Erythroblast (primary cell): ENCODE data around the gene PROK1.

ENCODE experiments used
- DNase-seq, 2 experiments: peaks; one replicate each; lab custom pipeline; 2025; lab: John Stamatoyannopoulos, UW
- GATA1 ChIP-seq: IDR thresholded peaks from 2 replicates; pipeline ENCODE4 v1.6.1; 2011; ENCODE audit warnings: low read depth, mild to moderate bottlenecking, control low read depth, low read length, moderate library complexity
- POLR2A ChIP-seq: IDR thresholded peaks from 2 replicates; pipeline ENCODE4 v1.6.1; 2011; ENCODE audit warnings: mild to moderate bottlenecking, low read length

The PROK1 gene

DNA sequence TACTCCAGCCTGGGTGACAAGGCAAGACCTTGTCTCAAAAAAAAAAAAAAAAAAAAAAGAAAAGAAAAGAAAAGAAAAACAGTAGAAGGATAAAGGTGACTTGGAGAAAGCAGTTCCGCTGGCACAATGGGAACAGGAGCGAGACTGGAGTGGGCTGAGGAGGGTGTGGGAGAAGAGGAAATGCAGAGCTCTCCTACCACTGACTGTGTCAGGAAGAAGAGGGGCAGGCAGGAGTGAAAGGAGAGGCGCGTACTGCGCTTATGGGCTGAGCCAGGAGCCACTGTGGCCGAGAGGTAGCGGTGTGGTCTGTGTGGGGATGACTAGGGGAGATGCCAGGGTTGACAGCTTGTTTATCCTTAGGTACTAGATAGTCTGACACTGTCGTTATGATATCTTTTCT is 6.4 kb upstream of the PROK1 start:
- TF ChIP-seq POLR2A = no peak
- no peak for TF ChIP-seq GATA1
- no peak for DNase-seq

DNA sequence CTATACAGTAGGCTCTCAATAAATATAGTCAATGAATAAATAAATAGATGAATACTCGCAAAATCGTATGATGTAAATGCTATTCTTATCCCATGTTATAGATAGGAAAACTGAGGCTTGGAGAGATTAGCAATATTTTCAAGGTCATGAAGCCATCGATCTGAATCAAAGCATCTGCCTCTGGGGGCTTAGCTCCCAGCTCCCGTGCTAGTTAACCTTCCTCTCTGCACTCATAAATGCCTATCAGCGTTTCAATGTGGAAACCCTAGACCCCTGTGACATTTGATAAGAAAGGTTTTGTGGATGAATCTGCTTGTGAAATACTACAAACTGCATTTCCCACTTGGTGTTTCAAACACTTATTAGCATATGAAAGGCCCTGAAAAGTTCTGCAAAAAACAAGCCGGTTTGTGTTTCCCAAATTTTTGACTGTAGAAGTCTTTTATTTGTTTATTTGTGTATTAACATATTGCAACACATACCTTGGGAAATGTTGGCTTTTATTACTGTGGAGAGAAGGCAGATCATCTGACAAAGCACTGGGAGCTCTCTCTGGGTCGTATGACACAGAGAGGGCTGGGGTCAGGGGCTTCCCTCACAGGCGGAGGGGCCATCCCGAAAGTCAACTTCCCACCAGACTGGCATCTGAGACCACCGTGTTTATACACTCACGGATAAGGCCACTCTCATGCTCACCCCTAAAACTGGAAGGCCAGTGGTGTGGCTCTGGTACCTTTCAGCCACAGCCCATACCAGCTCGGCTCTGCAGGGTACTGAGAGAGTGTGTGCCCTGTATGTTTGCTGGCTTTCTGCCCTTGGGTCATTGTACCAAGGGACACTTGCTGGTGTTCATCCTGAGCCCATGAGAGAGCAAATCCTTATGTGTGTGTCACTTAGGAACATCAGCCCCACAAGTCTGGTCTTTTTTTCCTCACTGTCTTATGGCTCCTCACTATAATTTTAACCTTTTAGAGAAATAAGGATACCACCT is 993 bp upstream of the PROK1 start:
- TF ChIP-seq GATA1 = no peak
- TF ChIP-seq POLR2A = no peak
- no peak for DNase-seq

DNA sequence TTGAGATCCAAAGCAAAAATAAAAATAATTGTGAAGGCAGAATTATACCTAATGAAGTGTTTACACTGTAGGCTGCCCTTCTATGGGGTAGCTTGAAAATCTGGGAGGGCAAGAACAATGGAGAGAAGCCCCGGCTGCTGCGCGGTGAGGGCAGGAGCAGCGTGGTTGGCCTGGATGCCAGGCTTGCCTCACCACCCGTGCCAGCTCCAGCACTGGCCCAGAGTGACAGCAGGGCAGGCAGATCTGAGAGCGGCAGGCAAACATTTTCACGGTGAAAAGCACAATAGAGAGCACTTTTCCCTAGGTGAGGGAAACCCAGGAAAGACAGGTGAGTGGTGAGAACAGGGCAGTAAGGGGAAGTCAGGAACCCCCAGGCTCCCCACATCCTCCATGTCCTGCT is 1.4 kb downstream of the PROK1 start:
- TF ChIP-seq POLR2A = no peak
- TF ChIP-seq GATA1 = no peak
- DNase-seq = no peak

- TF ChIP-seq GATA1 = no peak
- TF ChIP-seq POLR2A = no peak
- DNase-seq = no peak
Measured at GRCh38 chr1:110453829-110454228, 2.9 kb downstream of the PROK1 start.

DNA sequence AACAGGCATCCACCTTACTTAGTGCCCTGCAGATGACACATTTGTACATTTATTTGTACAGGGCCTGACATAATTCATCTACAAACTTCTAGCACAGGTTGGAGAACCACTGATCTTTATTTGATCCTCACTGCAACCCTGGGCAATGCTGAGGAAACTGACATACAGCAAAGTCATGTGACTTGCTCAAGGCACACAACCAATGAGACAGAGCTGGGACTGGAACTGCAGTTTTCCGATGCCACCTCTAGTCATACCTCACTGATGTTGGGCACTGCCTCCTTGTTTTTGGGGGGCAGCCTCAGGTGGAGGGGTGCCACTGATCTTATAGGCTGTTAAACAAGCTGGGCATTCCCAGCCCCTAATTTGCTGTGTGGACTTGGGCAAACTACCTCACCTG is 3.4 kb downstream of the PROK1 start:
- TF ChIP-seq POLR2A = no peak
- TF ChIP-seq GATA1 = no peak
- no peak for DNase-seq

DNA sequence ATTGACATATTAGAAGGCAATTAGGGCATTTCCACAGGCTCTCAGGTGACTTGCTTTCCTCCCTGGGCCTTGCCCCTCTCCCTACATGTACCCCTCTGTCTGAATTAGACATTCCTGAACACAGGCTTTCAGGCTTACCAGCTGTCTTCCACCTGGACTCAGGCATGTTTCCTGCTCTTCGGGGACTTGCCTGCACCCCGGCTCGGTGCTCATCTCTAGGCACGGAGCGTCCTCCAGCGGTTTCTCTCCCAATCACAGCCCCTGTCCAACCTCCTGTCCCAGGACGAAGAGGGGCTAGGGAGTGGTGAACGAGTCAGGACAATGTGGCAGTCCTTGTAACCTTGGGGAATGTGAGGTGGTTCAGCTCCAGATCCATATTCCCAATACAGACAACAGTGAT is 4.2 kb downstream of the PROK1 start:
- TF ChIP-seq GATA1 (no peak), POLR2A (no peak)

DNA sequence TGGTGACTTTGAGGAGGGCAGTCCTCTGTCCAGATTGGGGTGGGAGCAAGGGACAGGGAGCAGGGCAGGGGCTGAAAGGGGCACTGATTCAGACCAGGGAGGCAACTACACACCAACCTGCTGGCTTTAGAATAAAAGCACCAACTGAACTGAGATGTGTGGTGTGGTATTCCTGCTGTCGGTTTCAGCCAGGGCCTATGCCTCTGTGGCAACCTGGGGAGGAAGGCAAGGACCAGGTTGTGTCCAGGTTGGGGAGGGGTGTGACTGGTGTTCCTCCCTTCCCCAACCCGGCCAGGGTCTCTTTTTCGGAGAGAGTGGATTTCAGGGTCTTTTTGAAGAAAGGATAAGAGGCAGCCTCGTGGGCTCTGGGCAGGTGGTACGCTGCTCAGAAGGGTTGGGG is 6.3 kb downstream of the PROK1 start:
- no peak for DNase-seq
- TF ChIP-seq POLR2A = no peak
- no peak for TF ChIP-seq GATA1

More for the DNA sequence above, 4.2 kb downstream of the PROK1 start:
- no peak for DNase-seq

- DNase-seq = peak; percentile 80 to 90
- no peak for TF ChIP-seq GATA1
- no peak for TF ChIP-seq POLR2A
Measured at GRCh38 chr1:110460253-110461220, 9.6 kb downstream of the PROK1 start.

- TF ChIP-seq GATA1 (no peak), POLR2A (no peak)
Measured at GRCh38 chr1:110462093-110462492, 11.1 kb downstream of the PROK1 start.

DNA sequence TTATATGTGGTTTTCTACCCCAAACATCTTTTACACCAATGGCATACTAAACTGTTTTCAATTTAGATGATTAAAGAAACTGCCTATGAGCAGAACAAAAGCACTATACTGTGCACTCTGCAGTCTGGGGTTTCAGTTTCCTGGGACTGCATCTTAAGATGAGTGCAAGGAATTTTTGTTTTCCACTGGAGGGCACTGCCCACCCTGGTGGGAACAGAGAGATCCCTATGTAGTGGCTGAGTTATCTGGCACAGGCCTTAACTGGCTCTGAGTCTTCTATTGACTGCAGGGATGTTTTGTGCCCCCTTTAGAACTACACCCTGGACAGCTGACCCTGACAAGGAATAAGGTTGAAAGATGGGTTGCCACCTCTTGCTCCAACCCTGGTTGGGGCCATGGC is 12.0 kb downstream of the PROK1 start:
- DNase-seq = peak in 1 of 2 experiments; percentile 16
- TF ChIP-seq POLR2A = no peak
- TF ChIP-seq GATA1 = no peak

More at GRCh38 chr1:110462093-110462492, 11.1 kb downstream of the PROK1 start:
- DNase-seq = no peak

GRCh38 chr1:110463725-110464124 is 12.8 kb downstream of the PROK1 start:
- TF ChIP-seq GATA1 = no peak
- no peak for TF ChIP-seq POLR2A
- DNase-seq = no peak

- no peak for DNase-seq
- TF ChIP-seq POLR2A = no peak
- TF ChIP-seq GATA1 = no peak
Measured at GRCh38 chr1:110464340-110464739, 13.4 kb downstream of the PROK1 start.

- TF ChIP-seq GATA1 = no peak
- TF ChIP-seq POLR2A = no peak
- DNase-seq = no peak
Measured at GRCh38 chr1:110465038-110465813, 14.3 kb downstream of the PROK1 start.

DNA sequence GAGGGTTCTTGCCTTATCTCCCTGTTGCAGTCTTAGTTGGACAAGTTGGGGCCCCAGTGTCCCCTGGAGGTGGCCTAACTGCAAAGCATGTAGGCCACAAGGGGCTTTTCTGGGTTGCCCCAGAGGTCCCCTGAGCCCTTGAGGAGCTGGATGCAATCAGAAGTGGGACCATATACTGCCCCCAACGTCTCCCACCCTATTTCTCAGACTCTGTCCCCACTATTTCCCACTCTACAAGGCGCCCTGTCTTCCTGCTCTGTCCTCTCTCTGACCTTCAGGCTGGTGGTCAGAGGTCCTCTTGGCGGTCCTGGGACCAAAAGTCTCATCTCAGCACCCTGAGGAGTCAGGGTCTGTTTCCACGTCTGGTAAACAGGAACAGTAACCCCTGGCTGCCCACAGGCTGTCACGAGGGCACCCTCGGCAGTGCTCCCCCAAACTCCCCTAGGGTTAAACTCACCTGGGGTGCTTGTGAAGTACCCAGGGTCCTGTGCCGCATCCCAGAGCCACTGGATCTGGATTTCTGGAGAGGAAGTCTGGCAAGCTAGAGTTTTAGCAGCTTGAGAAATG is 14.9 kb downstream of the PROK1 start:
- TF ChIP-seq POLR2A = no peak
- no peak for TF ChIP-seq GATA1
- peak; percentile 29 to 57 for DNase-seq
